HEK293T (cell line): ENCODE results near the gene DYNLRB2.

Source experiments
- CTBP1 ChIP-seq: fragments of 450-650 bp; IDR thresholded peaks from 2 replicates; pipeline ENCODE4 v1.6.1; 2016; ENCODE audit warnings: borderline replicate concordance
- FOXM1 ChIP-seq: fragments of 450-650 bp; IDR thresholded peaks from 2 replicates; pipeline ENCODE4 v1.6.1; 2017; ENCODE audit warnings: mild to moderate bottlenecking, borderline replicate concordance
- L3MBTL2 ChIP-seq: fragments of 450-650 bp; conservative IDR thresholded peaks from 2 replicates; pipeline ENCODE4 v1.6.1; 2016; ENCODE audit warnings: mild to moderate bottlenecking
- NFRKB ChIP-seq: fragments of 450-650 bp; IDR thresholded peaks from 2 replicates; pipeline ENCODE4 v1.6.1; 2016; ENCODE audit warnings: mild to moderate bottlenecking, moderate library complexity
- ZNF384 ChIP-seq: fragments of 450-650 bp; IDR thresholded peaks from 2 replicates; pipeline ENCODE4 v1.6.1; 2016

GRCh38 chr16:80527297-80527696, 13.5 kb upstream of the DYNLRB2 start:
- TF ChIP-seq CTBP1 (no peak), FOXM1 (no peak), ZNF384 (no peak), L3MBTL2 (no peak), NFRKB (no peak)
